DMS79 treated with DMSO at 0.1 percent for 48 hours (cell line): ENCODE results near the gene CD8A.

Experiments
- DNase-seq: peaks from one replicate; lab custom pipeline; 2025; lab: John Stamatoyannopoulos, UW

CD8A gene

DNA sequence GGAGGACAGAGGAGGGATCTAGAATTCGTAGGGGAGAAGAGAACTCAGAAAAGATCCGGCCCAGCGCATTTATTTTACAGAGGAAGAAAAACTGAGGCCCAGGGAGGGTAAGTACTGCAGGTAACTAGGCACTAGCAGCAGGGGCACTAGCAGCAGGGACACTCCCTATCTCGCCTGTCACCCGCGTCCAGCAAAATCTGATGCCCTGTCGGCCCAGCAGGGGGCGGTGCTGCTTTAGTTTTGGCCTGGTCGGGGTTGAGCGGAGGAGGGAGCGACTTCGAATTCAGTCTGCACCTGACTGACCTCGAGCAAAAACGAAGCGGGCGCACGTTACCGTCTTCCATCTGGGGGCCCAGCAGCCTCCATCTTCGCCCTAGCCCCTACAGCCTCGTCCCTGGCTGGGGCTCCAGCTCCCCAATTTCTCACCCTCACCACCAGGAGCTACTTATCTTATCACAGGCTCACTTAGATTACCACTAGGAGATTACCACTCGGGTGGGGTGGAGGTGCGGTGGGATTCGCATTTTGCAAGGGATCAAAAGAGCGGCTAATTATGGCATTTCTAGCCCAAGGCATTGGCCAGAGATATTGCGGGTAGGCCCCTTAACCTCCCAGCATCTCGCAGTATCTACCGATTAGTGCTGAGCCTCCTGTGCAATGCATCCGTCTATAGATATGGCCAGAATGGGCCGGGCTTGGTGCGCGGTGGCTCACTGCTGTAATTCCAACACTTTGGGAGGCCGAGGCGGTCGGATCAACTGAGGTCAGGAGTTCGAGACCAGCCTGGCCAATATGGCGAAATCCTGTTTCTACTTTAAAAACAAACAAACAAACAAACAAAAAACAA, 17.8 kb upstream of the CD8A start:
- DNase-seq, result peak; percentile 91

- DNase-seq, result peak; percentile 82
Measured at GRCh38 chr2:86807468-86808275, 17.0 kb upstream of the CD8A start.

GRCh38 chr2:86807133-86807467, 16.4 kb upstream of the CD8A start:
- no peak for DNase-seq

GRCh38 chr2:86806059-86806857, 15.5 kb upstream of the CD8A start:
- DNase-seq, result no peak

DNA sequence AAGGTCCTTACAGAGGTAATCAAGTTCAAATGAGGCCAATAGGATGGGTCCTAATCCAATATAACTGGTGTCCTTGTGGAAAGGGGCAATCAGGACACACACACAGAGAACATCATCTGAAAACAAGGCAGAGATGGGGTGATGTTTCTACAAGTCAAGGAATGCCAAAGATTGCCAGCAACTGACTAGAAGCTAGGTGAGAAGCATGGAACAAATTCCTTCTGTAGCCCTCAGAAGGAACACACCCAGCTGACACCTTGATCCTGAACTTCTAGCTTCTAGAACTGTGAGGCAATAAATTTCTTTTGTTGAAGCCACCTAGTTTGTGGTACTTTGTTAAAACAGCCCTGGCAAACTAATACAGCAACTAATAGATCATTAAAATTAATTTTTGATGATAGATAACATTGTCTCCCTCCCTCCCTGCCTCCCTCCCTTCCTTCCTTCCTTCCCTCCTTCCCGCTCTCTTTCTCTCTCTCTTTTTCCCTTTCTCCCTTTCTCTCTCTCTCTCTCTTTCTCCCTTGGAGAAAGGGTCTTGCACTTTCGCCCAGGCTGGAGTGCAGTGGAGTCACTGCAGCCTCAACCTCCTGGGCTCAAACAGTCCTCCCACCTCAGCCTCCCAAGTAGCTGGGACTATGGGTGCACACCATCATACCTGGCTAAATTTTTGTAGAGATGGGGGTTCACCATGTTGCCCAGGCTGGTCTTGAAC, 10.3 kb upstream of the CD8A start:
- DNase-seq, result no peak

DNA sequence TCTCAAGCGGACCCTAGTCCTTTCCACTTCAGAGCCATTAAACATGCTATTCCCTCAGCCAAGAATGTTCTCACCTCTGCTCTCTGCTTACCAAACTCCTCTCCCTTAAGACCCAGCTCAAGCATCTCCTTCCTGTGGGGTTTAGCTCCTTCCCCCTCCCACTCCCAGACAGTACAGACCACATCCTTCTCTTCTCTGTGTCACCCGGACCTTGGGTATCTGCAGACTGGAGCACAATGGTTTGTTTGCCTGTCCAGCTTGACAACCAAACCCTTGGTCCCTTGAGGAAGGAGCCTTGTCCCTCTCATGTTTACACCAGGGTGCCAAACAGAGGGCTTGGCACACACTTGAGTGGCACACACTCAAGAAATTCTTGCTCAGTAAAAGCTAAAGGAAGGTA, 4.1 kb upstream of the CD8A start:
- no peak for DNase-seq

DNA sequence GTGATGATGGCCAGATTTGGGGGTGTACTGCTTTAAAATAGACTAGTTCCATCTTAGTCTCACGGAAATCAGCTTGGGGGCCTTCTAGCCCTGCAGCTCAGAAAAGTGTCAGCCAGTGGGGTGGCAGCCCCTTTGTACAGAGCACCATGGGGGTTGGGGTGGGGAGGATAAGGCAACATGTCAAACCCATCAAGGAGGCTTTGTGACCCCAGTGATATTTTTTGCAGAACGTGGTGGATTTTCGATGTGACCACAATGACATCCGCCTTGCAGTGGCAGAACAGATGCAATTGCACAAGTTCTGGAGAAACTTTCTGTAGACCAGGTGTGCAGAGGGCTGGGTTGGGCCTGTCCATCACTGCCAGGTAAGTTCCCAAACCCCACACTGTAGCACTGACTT, 3.0 kb upstream of the CD8A start:
- DNase-seq, result no peak

DNA sequence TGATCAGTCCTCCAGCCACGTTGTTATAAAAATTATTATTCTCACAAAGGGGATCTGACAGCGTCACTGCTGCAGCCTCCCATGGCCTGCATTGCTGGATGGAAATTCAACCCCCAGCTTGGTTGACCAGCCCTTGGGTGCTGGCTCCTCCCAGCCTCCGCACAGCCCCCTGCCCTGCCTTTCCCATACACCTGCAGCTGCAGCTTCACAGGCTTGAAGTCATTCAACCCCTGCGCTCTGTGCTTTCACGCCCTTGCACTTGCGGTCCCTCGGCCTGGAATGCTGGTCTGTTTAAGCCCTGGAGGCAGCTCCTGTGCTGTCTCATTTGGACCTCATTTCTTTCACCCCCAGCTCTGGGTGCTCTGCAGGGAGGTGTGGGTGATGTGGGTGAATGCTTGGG, 860 bp upstream of the CD8A start:
- peak; percentile 62 for DNase-seq

DNA sequence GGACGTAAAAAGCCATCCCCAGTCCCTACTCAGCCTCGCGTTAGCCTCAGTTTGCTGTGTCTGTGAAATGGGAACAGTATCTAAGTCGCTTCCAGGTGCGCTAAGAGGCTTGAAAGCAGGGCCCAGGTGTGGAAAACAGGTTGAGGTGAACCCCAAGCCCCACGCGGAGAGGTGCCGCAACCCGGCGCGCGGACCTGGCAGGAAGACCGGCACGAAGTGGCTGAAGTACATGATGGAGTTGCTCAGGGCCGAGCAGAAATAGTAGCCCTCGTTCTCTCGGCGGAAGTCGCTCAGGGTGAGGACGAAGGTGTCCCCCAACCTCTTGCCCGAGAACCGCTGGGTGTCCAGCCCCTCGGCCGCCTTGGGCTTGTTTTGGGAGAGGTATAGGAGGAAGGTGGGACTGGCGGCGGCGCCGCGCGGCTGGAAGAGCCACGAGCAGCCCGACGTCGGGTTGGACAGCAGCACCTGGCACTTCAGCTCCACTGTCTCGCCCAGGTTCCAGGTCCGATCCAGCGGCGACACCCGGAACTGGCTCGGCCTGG, 508 bp downstream of the CD8A start:
- peak; percentile 19 for DNase-seq

DNA sequence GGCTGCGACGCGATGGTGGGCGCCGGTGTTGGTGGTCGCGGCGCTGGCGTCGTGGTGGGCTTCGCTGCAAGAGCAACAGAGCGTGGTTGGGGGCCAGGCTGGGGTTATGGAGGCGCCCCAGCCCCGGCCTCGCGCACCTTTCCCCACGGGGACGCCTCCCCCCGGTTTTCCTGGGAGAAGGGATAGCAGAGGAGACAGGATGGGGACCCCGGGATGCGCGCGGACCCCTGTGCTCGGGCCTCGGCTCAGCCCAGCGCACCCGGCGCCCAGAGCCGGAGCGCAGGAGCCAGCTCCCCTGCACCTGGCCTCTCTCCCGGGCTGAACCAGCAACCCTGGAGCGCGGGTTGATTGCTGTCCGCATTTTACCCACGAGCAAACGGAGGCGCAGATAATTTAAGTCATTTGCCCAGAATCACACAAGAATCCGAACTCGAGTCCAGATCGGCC, 1.0 kb downstream of the CD8A start:
- no peak for DNase-seq

DNA sequence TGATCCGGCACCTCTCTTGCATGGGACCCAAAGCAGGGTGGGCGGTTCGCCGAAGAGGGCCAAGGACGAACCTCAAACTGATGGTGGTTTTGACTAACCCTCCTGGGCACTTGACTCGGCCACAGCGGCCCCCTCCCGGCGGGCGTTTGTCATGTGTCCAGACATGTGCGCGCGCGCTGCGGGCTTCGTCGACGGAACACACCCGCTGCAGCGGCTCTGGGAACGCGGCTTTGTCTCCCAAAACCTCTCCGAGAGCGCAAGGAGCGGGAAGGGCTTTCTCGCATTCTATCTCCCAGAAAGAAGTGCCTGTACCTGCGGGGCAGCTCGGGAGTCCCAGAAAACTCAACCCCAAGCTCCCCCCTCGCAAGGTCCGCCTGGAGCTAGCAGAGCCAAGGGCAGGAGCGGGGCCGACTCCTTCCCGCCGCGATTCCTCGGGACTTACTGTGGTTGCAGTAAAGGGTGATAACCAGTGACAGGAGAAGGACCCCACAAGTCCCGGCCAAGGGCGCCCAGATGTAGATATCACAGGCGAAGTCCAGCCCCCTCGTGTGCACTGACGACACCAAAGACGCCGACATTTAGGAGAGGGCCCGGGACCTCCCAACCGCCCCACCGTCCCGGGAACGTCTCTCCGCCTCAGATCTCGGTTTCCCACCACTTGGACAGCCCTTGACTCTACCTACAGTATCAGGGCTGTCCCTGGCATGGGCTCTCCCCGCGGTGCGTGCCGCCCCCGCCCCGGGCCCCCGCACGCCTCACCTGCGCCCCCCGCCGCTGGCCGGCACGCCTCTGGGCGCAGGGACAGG, 1.6 kb downstream of the CD8A start:
- peak; percentile 22 for DNase-seq

DNA sequence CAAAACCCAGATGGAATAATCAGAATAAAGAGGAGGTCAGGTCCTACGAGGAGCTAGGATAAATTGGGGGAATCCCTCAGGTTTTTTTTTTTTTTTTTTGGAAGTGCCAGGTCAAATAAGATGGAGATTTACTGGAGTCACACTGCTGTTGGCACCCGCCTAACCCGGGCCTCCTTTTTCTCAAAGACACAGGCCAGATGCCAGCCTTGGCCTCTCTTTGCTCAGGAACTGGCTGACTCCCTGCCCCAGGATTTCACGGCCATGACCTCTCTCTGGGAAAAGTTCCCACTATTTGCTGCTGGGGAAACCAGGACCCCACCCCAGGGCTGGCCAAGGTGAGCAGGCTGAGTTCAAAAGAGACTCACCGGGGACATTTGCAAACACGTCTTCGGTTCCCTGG, 2.5 kb downstream of the CD8A start:
- DNase-seq, result peak; percentile 72

DNA sequence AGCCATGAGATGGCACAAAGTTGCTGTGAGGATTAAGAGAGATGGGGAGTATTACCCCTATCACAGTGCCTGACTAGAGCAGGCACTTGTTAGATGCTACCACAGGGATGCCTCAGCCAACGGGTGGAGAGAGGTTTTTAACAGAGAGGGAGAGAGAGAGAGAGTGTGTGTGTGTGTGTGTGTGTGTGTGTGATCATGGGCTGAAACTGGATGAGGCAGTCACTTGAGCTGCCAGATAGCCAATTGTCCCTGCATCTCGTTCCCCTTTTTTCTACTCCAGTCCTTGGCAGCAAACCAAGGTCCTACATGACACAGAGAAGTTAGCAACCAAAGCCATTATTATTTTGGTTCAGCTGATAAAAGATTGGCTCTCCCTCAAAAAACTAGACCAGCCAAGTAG, 3.0 kb downstream of the CD8A start:
- DNase-seq, result peak; percentile 84

- no peak for DNase-seq
Measured at GRCh38 chr2:86786001-86786536, 4.6 kb downstream of the CD8A start.

- DNase-seq, result no peak
Measured at GRCh38 chr2:86785456-86785855, 5.3 kb downstream of the CD8A start.

GRCh38 chr2:86783615-86784339, 6.9 kb downstream of the CD8A start:
- no peak for DNase-seq

DNA sequence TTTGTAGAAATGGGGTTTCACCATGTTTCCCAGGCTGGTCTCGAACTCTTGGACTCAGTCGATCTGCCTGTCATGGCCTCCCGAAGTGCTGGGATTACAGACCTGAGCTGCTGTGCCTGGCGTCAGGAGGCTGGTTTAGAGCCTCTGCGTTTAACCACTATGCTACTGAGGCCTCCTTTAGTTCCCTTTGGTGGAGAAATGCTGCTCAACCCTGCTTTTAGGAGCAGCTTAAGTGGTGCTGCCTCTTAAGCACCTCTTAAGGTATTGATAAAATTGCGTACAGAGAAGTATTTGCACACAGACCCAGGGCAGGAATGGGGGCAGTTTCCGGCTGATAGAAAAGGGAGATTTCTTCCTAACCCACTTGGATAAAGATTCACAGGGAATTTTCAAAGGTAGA, 8.0 kb downstream of the CD8A start:
- peak; percentile 33 for DNase-seq

GRCh38 chr2:86781363-86781762, 9.3 kb downstream of the CD8A start:
- no peak for DNase-seq

GRCh38 chr2:86779971-86780370, 10.7 kb downstream of the CD8A start:
- no peak for DNase-seq

- DNase-seq, result no peak
Measured at GRCh38 chr2:86778957-86779356, 11.8 kb downstream of the CD8A start.
